ENCODE data around the gene ANTXR2.
A peak's percentile ranks its signal among the peaks of the same experiment; 100 is the strongest.

ANTXR2 gene

GRCh38 chr4:80112236-80112635 is 39.2 kb upstream of the ANTXR2 start:
- no peak for TF ChIP-seq CTCF (IDR thresholded peaks at IDR 0.05; ENCODE audit: control insufficient read depth, extremely low read depth, insufficient read depth)
- no peak for DNase-seq (ENCODE audit: low read depth)

GRCh38 chr4:80111276-80111675 is 38.2 kb upstream of the ANTXR2 start:
- H3K4me3 ChIP-seq (ENCODE audit: low read depth, low read length) = no peak overlapping the region
- no peak for TF ChIP-seq CTCF (IDR thresholded peaks at IDR 0.05; ENCODE audit: control insufficient read depth, extremely low read depth, insufficient read depth)
- no peak for DNase-seq (ENCODE audit: low read depth)

More at GRCh38 chr4:80112236-80112635, 39.2 kb upstream of the ANTXR2 start:
- no peak overlapping the region for H3K4me3 ChIP-seq (ENCODE audit: low read depth, low read length)

GRCh38 chr4:80107374-80107773 is 34.3 kb upstream of the ANTXR2 start:
- TF ChIP-seq CTCF (IDR thresholded peaks at IDR 0.05; ENCODE audit: control insufficient read depth, extremely low read depth, insufficient read depth) = no peak
- DNase-seq (ENCODE audit: low read depth) = no peak
- no peak overlapping the region for H3K4me3 ChIP-seq (ENCODE audit: low read depth, low read length)

- TF ChIP-seq CTCF (IDR thresholded peaks at IDR 0.05; ENCODE audit: control insufficient read depth, extremely low read depth, insufficient read depth) = no peak
- DNase-seq (ENCODE audit: low read depth) = peak; percentile 2
- H3K4me3 ChIP-seq (ENCODE audit: low read depth, low read length) = no peak overlapping the region
Measured at GRCh38 chr4:80104927-80105326, 31.9 kb upstream of the ANTXR2 start.

- no peak for TF ChIP-seq CTCF (IDR thresholded peaks at IDR 0.05; ENCODE audit: control insufficient read depth, extremely low read depth, insufficient read depth)
- no peak overlapping the region for H3K4me3 ChIP-seq (ENCODE audit: low read depth, low read length)
- DNase-seq (ENCODE audit: low read depth) = peak; percentile 47
Measured at GRCh38 chr4:80103629-80104028, 30.6 kb upstream of the ANTXR2 start.

- TF ChIP-seq CTCF (IDR thresholded peaks at IDR 0.05; ENCODE audit: control insufficient read depth, extremely low read depth, insufficient read depth) = no peak
- no peak for DNase-seq (ENCODE audit: low read depth)
- no peak overlapping the region for H3K4me3 ChIP-seq (ENCODE audit: low read depth, low read length)
Measured at GRCh38 chr4:80101792-80102116, 28.7 kb upstream of the ANTXR2 start.

- TF ChIP-seq CTCF (IDR thresholded peaks at IDR 0.05; ENCODE audit: control insufficient read depth, extremely low read depth, insufficient read depth) = no peak
- H3K4me3 ChIP-seq (ENCODE audit: low read depth, low read length) = no peak overlapping the region
- no peak for DNase-seq (ENCODE audit: low read depth)
Measured at GRCh38 chr4:80101071-80101791, 28.2 kb upstream of the ANTXR2 start.
